Caco-2 (cell line): ENCODE results near the gene EPG5. TPM values are rescaled to one million over a fixed set of nuclear protein-coding genes. Genes with fewer than 3 reads are reported as not detected.

Experiments used
- BruUV-seq: library from RNA; stranded (reverse); fragments of 400-500 nt; replicated peaks from 2 replicates; lab custom pipeline; 2021; lab: Mats Ljungman, UMichigan
- CTCF ChIA-PET: fragments of 300-600 bp; sonication (Branson Sonifier 250); formaldehyde crosslinking; loops from one replicate; lab custom pipeline; 2022; ENCODE audit warnings: antibody characterized with exemption; lab: Charles Lee
- POLR2A ChIA-PET: fragments of 300-600 bp; sonication (Branson Sonifier 250); formaldehyde crosslinking; loops from one replicate; lab custom pipeline; 2022; ENCODE audit warnings: antibody characterized with exemption; lab: Charles Lee
- DNase-seq, 2 experiments: peaks; one replicate each; pipeline versions ENCODE4 v3.0.0 to v3.0.0-alpha.2; 2020 to 2022
- H3K27me3 ChIP-seq: replicated peaks from 2 replicates; pipeline ENCODE4 v1.6.0; 2011; ENCODE audit warnings: low read length; ENCODE audit not compliant: control insufficient read depth, insufficient read depth
- H3K36me3 ChIP-seq: 2 replicates; pipeline ENCODE4 v1.5.1; 2011; ENCODE audit warnings: low read length; ENCODE audit not compliant: control insufficient read depth, insufficient read depth
- H3K4me1 ChIP-seq: fragments of 250-450 bp; sonication (Bioruptor Pico); 2 replicates; pipeline ENCODE4 v1.5.1; 2020; ENCODE audit warnings: mild to moderate bottlenecking
- H3K4me3 ChIP-seq: 2 replicates; pipeline ENCODE4 v1.5.1; 2011; ENCODE audit warnings: low read depth, mild to moderate bottlenecking, control low read depth, low read length
- H3K9me3 ChIP-seq: fragments of 250-450 bp; sonication (Bioruptor Pico); 2 replicates; pipeline ENCODE4 v1.5.1; 2020; ENCODE audit warnings: mild to moderate bottlenecking, moderate library complexity
- H3K27ac Mint-ChIP-seq: one replicate; pipeline ENCODE4 v1.8.0; 2022; ENCODE audit warnings: mixed read lengths; ENCODE audit not compliant: unreplicated experiment
- H3K27me3 Mint-ChIP-seq: one replicate; pipeline ENCODE4 v1.8.0; 2022; ENCODE audit warnings: mixed read lengths; ENCODE audit not compliant: insufficient read depth, unreplicated experiment
- H3K36me3 Mint-ChIP-seq: one replicate; pipeline ENCODE4 v1.8.0; 2022; ENCODE audit warnings: mild to moderate bottlenecking, mixed read lengths; ENCODE audit not compliant: insufficient read depth, unreplicated experiment
- H3K4me1 Mint-ChIP-seq: one replicate; pipeline ENCODE4 v1.8.0; 2022; ENCODE audit warnings: low read depth, mixed read lengths; ENCODE audit not compliant: unreplicated experiment
- H3K4me3 Mint-ChIP-seq: one replicate; pipeline ENCODE4 v1.8.0; 2022; ENCODE audit warnings: mild to moderate bottlenecking, moderate library complexity, mixed read lengths; ENCODE audit not compliant: unreplicated experiment
- H3K9me3 Mint-ChIP-seq: one replicate; pipeline ENCODE4 v1.8.0; 2022; ENCODE audit warnings: mixed read lengths; ENCODE audit not compliant: unreplicated experiment
- CTCF ChIP-seq, 2 experiments: fragments of 200-600 bp in 1 of 2; IDR thresholded peaks; 1 replicate in 1 of 2; 2 replicates in 1 of 2; pipeline versions ENCODE4 v1.5.1 to v1.8.0; 2011 to 2022; ENCODE audit warnings: antibody characterized with exemption in 1 of 2, control low read depth in 1 of 2, inconsistent platforms in 1 of 2, low read depth in 1 of 2, low read length in 1 of 2, mild to moderate bottlenecking in 1 of 2, moderate library complexity in 1 of 2; ENCODE audit not compliant: insufficient read depth in 1 of 2, severe bottlenecking in 1 of 2, unreplicated experiment in 1 of 2
- intact Hi-C: fragments of 100-400 bp; cut with micrococcal nuclease; formaldehyde crosslinking; loops from one replicate; pipeline ENCODE4 v1.10.0; 2022; ENCODE audit not compliant: unreplicated experiment
- total RNA-seq: library from RNA; stranded (reverse); gene quantifications from 2 replicates; pipeline ENCODE4 v1.2.3, GENCODE V29; 2022

EPG5 gene
- total RNA-seq, 1 experiment from 2014 or later, result 12.0 TPM

DNA sequence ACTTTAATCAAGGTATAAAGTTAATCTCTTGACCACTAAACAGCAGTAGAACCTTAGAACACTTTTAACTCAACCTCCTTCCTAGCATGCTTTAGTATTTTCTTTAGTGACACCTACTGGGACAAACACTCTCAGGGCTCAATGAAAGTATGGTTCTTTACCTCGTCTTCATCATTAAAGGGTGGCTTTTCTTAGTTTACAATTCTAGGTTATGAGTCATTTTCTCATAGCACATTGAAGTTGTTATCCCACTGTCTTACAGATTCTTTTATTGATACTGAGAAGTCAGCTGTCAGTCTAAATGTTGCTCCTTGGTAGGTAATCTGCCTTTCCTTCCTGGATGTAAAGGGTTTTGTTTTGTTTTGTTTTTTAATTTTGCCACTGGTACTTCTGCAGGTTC is 103.7 kb downstream of the EPG5 start:
- ChIA-PET CTCF (no interaction called here), POLR2A (no interaction called here)
- H3K36me3 Mint-ChIP-seq, result peaks cover 10% of the 10 kb centered on the region
- Histone ChIP-seq H3K9me3 (no peaks in the 10 kb centered on the region), H3K4me3 (no peak overlapping the region), H3K27me3 (no peaks in the 10 kb centered on the region), H3K4me1 (no peaks in the 10 kb centered on the region), H3K36me3 (no peaks in the 10 kb centered on the region)
- TF ChIP-seq CTCF (IDR thresholded peaks at IDR 0.05; ENCODE audit: insufficient read depth in 1 of 2, low read depth in 1 of 2, low read length in 1 of 2, severe bottlenecking in 1 of 2, unreplicated experiment in 1 of 2), result no peak
- BruUV-seq, result no TSS peak
- no peaks in the 10 kb centered on the region for H3K27me3 Mint-ChIP-seq
- no peaks in the 10 kb centered on the region for H3K9me3 Mint-ChIP-seq
- no peak overlapping the region for H3K27ac Mint-ChIP-seq
- no peak overlapping the region for H3K4me3 Mint-ChIP-seq
- DNase-seq, result no peak
- no peaks in the 10 kb centered on the region for H3K4me1 Mint-ChIP-seq
- intact Hi-C loops, result no loop called here

GRCh38 chr18:45861926-45862325 is 105.2 kb downstream of the EPG5 start:
- Histone ChIP-seq H3K4me1 (no peaks in the 10 kb centered on the region), H3K4me3 (no peak overlapping the region), H3K9me3 (no peaks in the 10 kb centered on the region), H3K27me3 (no peaks in the 10 kb centered on the region), H3K36me3 (no peaks in the 10 kb centered on the region)
- peaks cover 10% of the 10 kb centered on the region for H3K36me3 Mint-ChIP-seq
- no peak overlapping the region for H3K4me3 Mint-ChIP-seq
- ChIA-PET POLR2A (no interaction called here), CTCF (no interaction called here)
- TF ChIP-seq CTCF (IDR thresholded peaks at IDR 0.05; ENCODE audit: insufficient read depth in 1 of 2, low read depth in 1 of 2, low read length in 1 of 2, severe bottlenecking in 1 of 2, unreplicated experiment in 1 of 2), result no peak
- DNase-seq, result no peak
- intact Hi-C loops, result no loop called here
- H3K4me1 Mint-ChIP-seq, result no peaks in the 10 kb centered on the region
- no peaks in the 10 kb centered on the region for H3K9me3 Mint-ChIP-seq
- no peaks in the 10 kb centered on the region for H3K27me3 Mint-ChIP-seq
- H3K27ac Mint-ChIP-seq, result no peak overlapping the region
- no TSS peak for BruUV-seq

GRCh38 chr18:45860971-45861370 is 106.2 kb downstream of the EPG5 start:
- no peak for DNase-seq
- no peak overlapping the region for H3K27ac Mint-ChIP-seq
- no peaks in the 10 kb centered on the region for H3K9me3 Mint-ChIP-seq
- TF ChIP-seq CTCF (IDR thresholded peaks at IDR 0.05; ENCODE audit: insufficient read depth in 1 of 2, low read depth in 1 of 2, low read length in 1 of 2, severe bottlenecking in 1 of 2, unreplicated experiment in 1 of 2), result no peak
- H3K36me3 ChIP-seq, result no peaks in the 10 kb centered on the region
- no peak overlapping the region for H3K4me3 Mint-ChIP-seq
- intact Hi-C loops, result no loop called here
- POLR2A ChIA-PET, result no interaction called here
- CTCF ChIA-PET, result no interaction called here
- no TSS peak for BruUV-seq
- no peaks in the 10 kb centered on the region for H3K4me1 Mint-ChIP-seq
- H3K36me3 Mint-ChIP-seq, result peaks cover 10% of the 10 kb centered on the region
- H3K27me3 ChIP-seq, result no peaks in the 10 kb centered on the region
- H3K4me1 ChIP-seq, result no peaks in the 10 kb centered on the region
- no peaks in the 10 kb centered on the region for H3K9me3 ChIP-seq
- H3K27me3 Mint-ChIP-seq, result no peaks in the 10 kb centered on the region
- H3K4me3 ChIP-seq, result no peak overlapping the region
